ENCODE measurements around the gene HECW1.

The HECW1 gene

DNA sequence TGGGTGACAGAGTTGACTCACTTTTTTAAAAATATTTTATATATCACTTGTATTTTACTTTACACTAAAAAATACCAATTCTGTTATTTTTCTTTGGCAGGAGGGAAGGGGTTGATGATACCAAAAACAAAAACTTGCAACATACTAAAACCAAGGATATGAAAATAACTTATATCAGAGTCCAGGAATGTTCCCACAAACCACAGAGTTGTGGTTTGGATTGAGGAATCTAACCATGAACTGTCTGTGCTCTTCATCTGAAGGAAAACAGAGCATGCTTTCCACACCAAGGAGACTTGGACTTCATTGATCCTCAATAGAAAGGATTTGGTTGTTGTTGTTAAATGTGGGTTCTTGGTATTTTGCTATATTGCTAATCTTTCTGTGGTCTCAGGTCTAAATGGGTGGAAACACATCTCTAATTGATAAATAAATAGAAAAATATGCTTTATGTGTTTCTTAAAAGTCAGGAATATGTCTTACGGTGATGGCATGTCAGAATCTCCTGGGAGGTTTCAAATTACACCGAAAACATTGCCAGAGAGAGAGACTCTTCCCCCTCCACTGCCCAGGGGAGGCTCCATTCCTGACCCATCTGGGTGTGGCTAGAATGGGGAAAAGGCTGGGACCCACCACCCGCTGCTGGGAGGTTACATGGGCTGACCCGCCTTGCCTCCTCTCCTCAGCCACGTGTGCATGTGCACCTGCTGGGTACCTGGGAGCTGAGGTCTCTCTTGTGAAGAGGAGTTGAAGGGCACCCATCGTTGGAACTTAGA lies 423.6 kb downstream of the HECW1 start:
- DNase-seq (ENCODE audit: low read depth in 3 of 3): no peak

DNA sequence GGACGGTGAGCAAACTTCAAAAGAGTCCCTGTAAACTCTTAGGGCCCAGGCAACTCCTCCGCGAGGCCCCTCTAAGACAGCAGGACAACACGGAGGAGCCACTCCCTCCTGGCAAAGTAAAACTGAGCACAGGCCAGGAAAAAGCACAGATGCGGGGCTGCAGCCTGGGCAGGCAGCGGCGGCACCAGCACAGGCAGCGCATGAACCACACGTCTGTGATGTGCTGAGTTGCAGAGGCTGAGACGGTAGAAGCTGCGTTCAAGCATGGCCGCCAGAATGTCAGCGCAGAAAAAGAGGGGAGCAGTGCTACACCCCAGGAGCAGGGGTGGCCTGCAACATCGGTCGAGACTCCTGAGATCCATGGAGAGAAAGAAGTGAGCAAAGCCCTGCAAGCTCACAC lies 424.3 kb downstream of the HECW1 start:
- no peak for DNase-seq (ENCODE audit: low read depth in 3 of 3)

DNA sequence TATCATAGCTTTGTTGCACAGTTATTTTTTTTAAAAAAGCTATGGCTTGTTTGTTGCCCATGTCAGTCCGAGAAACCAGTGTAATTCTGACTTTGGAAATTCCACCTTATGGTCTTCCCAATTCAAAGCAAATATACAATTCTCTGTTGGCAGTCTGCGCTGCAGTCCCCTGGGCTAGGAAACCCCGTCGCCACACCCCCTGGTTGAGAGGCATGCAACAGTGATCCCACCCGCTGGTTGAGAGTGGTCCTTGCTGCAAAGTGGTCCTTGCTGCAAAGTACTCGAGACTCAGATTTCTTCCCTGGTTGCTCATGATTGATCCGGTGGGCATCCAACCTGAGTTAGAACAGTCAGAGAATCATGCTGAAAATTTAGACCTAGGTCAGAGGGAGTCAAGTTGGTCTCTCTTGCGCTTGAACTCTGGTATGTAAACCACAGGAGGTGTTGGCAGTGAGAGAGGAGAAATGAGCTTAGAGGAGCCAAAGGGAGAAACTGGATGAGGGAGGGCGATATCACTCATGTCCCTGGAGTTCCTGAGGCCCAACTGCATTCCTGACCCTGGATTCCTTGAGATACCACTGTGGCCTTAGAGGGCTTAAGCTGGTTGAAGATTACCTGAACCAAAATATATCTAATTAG lies 425.4 kb downstream of the HECW1 start:
- DNase-seq (ENCODE audit: low read depth in 3 of 3): no peak

DNA sequence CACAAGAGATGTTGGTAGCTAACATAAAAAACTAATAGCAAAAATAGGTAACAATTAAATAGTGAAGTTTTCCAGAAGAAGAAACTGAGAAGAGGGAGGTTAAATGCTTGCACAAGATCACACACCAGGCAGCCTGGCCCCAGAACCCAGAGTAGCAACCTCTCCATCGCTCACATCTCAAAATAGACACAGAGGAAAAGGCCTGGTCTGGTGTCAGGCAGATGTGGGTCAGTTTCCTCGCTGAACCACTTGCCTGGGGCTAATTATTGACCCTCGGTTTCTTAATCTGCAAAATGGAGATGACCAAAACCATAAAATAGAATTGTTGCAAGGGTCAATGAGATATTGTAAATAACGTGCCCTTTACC lies 425.9 kb downstream of the HECW1 start:
- DNase-seq (ENCODE audit: low read depth in 3 of 3): no peak

DNA sequence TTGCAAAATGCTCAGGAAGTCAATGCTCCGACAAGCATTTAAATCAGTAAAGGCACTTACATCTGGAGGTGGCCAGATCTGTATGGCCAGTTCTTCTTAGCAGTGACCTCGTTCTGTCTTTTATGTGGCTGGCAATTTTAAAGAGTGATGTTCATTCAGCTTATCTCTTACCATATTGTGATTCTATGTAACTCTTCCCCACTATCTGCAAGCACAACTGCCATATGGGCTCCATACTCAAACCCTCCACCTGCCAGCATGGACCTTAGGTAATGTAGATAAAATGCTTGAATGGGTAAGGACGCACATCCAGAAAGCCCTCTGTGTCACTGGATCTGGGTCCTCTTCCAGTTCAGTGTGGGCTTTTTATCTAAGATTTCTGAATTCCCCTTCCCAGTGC lies 428.0 kb downstream of the HECW1 start:
- DNase-seq (ENCODE audit: low read depth in 3 of 3): no peak

DNA sequence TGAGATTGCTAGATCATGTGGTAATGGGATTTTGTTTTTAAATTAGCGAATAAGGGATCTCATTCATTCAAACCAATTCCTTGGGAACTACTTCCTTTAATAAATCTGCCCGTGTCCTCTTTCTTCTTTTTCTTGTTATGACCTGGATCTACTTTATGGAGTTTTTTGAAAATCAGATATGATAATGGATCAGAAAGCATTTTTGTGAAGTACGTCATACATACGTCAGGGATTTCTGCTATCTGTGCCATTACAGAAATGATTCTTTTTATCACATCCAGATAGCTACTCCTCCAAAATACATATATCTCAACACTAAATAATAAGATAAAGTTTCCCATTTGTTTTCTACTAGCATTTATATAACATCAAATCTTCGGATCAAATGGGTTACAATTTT lies 430.3 kb downstream of the HECW1 start:
- no peak for DNase-seq (ENCODE audit: low read depth in 3 of 3)

DNA sequence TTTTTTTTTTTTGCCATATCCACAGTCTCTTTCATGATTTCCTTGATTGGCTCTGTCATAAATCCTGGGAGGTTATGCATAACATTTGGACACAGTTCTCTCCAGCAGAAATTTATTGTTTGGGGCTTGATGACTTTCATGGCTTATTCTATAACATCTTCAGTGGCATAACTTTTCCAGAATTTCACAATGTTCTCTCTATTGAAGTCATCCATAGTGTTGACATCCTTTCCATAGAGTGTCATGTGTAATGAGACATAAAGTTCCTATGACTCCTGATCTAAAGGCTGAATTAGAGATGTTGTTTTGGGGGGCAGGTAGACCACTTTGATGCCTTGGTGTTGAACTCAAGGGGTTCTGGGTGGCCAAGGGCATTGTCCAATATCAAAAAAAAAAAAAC lies 433.8 kb downstream of the HECW1 start:
- no peak for DNase-seq (ENCODE audit: low read depth in 3 of 3)

DNA sequence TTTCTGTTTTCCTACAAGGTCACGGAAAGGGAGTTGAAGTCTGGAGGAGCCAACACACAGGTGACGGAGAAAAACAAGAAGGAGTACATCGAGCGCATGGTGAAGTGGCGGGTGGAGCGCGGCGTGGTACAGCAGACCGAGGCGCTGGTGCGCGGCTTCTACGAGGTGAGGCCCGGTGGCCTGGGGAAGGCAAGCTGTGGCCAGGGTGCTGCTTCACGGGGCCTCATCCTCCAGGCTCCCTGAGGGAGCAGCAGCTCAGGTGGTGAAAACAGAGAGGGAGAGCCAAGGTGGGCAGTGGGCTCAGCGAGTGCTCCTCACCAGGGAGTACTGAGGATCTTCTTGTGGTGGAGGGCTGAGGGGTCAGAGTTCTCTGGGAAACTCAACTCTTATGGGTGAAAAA lies 438.0 kb downstream of the HECW1 start:
- no peak for DNase-seq (ENCODE audit: low read depth in 3 of 3)

DNA sequence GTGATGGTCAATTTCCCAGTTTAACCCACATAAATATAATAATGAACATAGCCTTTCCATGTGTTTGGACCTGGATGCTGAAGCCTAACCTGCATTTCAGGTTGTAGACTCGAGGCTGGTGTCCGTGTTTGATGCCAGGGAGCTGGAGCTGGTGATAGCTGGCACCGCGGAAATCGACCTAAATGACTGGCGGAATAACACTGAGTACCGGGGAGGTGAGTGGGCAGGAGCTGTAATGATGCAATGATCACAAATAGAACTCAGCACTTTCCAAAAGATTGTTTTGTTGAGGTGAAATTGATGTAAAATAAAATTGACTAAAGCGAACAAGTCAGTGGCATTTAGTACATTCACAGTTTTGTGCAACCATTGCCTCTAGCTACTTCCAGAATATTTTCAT lies 439.7 kb downstream of the HECW1 start:
- DNase-seq (ENCODE audit: low read depth in 3 of 3): no peak

DNA sequence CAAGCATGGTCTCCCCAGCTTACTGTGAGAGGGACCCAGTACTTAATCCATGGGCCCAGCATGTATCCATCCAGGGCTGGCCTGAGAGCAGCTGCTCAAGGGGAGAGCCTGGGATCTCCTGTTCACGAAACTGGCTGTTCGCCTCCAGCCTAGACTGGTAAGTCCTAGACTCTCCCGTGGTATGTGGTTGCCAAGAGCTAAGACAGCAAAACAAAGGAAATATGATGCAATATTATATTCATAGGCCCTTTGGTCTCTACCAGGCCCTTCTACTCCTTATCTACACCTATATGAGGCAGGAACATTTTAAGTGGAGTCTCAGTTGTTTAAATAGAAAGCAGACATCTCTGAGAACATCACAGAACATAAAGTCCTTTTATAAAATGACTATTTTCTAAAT lies 441.6 kb downstream of the HECW1 start:
- DNase-seq (ENCODE audit: low read depth in 3 of 3): no peak

DNA sequence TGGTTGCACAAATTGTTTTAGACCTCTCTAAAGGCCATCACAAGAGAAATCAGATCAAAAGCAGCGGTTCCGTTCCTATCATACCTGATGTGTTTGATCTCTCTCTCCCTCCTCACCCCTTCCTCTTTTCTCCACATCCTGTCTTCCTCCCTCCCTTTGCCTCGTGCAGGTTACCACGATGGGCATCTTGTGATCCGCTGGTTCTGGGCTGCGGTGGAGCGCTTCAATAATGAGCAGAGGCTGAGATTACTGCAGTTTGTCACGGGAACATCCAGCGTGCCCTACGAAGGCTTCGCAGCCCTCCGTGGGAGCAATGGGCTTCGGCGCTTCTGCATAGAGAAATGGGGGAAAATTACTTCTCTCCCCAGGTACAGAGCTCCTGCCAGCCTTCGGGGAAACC lies 442.0 kb downstream of the HECW1 start:
- no peak for DNase-seq (ENCODE audit: low read depth in 3 of 3)

DNA sequence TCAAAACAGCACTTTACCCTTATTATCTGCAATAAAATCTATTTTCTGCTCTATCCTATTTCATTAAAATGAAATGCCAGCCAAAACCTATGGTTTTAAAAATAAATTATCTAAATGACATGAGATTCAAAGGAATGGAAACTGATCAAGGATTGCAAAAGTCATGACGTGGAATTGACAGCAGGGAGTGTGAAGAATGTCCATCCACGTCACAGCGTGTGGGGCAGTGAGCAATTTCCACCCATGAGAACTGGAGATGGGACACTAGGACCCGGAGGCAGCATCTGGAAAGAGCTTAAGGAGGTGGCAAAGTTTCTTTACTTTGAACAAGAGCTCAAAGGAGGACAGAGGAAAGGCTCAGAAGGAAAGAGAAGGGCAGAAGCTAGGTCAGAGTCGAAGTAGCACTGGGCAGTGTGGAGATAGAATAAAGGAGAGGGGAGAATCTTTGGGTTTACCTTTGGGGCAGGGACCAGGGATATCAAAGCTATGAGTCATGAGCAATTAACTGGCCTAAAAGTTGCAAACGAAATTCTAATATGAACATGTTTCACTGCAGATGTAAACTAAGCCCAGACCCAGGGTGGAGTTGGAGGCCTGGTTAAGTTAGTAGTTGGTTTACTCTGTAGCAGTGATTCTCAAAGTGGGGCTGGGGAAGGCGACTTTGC lies 445.5 kb downstream of the HECW1 start:
- DNase-seq (ENCODE audit: low read depth in 3 of 3): no peak

DNA sequence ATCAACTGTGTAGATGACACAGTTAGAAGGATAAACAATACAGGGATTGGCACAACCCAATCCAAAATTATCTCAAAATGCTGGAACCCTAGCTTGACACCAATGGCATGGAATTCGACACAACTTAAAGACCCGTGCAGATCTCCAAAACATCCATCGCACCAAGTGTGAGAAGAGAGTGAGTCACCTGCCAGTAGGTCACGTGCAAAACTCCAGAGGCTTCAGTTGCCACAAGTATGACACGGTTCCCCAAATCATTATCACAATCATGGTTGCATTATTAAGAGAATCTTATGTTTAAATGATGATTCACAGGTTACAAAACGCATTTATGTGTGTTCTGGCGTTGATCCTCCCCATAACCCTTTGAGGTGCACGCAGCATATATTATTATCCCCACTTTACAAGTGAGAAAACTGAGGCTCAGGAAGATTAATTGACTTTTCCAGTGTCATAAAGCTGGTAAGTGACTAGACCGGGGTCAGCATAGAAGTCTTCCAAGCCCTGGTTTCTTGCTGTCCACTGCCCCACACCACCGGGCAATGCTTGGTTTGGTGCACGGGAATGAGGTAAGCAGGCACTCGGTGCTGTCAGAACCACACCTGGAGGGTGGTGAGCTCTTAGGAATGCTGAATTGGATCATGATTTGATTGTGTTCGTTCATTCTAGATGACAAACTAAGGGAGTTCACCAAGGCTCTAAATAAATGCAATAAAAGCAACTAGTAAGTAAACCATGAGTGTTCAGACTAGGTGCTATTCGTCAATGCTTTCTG lies 446.9 kb downstream of the HECW1 start:
- no peak for DNase-seq (ENCODE audit: low read depth in 3 of 3)

DNA sequence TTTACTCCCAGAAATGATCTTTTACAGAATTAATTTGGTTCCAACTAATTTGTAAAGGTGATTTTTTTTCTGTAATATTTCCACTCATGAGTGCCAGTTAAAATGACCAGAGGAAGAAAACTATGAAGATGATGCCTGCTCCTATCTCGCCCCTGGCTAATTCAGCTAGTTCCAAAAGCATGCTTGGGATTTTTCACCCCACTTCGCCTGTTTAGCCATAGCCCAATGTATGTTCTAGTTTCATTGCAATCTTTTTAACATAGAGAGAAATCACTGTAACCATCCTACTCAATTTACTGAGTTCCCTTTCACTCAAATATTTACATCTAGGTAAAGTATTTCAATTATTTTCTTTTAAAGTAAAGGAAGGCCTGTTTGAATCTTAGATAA lies 447.5 kb downstream of the HECW1 start:
- DNase-seq (ENCODE audit: low read depth in 3 of 3): no peak

DNA sequence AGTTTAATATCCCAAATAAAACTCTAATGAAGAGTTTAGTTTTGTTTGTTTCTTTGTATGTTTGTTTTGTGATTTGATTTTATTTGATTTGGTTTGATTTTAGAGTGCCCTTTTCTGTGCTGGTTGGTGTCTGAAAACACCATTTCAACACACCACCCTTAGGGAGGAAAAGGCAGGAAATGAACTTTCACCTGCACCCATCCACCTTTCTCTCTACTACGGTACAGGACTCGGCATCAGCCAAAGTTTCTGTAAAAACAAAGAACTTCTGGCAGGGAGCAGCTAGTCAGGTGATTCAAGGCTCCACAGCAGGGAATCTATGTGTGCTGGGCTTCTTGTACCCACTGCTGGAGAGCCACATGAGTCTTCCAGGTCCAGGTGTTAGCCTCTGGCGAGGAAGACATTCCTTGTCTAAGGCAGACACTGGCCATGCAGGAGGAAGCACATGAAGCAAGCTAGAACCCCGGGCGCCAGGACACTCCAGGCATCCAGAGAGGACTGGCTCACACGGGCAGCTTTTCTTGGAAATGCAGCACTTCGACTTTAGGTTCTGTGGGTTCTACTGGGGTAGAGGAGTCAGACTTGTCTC lies 448.4 kb downstream of the HECW1 start:
- DNase-seq (ENCODE audit: low read depth in 3 of 3): no peak

DNA sequence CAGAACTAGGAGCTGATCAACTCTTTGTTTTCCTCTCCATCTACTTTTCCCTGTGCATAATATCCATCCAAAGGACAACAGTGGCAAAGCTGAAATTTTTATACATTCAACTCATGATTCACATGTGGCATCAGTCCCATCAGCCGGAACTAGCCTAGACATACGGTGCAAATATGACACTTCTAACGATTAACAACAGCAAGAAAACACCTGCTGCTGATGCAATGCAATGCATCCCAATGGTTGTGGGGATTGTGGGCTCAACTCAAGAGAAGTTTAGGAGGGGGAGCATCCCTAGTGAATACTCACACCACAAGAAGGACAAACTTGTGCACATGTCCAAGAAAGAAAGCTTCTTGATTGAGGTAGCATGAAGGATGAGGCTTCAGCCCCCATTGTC lies 449.9 kb downstream of the HECW1 start:
- no peak for DNase-seq (ENCODE audit: low read depth in 3 of 3)

DNA sequence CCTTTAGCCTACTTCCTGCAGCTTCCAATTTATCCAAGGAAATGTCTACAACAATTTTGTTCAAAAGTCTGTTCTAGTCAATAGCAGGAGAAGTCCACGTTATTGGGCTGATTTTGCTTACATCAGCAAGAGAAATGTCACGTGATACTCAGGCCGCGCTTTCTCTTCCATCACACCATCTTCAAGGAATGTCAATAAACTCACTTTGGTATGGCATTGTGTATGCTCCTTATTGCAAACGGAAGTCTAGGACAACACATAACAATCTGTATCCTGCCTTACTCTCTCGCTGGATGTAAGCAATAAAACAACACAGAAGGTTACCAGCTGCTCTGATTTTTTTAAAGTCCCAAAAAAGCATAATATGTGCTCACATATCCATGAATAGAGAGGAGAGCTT lies 453.3 kb downstream of the HECW1 start:
- DNase-seq (ENCODE audit: low read depth in 3 of 3): no peak

DNA sequence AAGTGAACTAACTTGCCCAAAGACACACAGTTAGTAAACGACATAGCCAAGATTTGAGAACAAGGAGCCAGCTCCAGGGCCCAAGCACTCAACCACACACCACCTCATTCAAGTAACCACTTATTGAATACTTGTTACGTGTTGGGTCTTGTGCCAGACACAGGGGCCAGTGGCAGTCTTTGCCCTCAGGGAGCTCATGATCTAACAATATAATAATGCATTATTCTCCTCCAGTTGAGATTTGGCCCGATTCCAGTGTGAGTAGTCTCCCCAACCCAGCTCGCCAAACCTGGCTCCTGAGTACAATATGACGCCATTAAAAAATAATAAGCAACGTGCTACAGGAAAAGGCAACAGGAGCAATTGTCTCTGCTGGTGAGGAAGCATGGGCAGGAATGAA lies 456.1 kb downstream of the HECW1 start:
- DNase-seq (ENCODE audit: low read depth in 3 of 3): no peak

DNA sequence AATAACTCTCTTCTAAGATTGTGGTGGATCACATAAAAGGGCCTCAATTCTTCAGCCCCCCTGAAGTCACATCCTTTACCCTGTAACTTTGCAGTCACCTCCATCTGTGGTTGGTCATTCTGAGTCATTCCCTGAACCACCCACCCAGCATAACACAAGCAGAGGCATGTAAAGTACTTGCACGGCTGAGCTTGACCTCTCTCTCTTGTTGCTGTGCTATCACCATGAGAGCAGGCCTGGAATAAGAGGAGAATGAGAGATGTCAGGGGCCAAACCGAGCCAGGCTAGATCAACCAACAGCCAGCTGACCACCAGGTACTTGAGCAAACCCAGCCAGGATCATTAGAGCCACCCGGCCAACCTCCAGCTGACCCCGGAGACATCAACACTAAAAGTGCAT lies 457.0 kb downstream of the HECW1 start:
- DNase-seq (ENCODE audit: low read depth in 3 of 3): no peak

DNA sequence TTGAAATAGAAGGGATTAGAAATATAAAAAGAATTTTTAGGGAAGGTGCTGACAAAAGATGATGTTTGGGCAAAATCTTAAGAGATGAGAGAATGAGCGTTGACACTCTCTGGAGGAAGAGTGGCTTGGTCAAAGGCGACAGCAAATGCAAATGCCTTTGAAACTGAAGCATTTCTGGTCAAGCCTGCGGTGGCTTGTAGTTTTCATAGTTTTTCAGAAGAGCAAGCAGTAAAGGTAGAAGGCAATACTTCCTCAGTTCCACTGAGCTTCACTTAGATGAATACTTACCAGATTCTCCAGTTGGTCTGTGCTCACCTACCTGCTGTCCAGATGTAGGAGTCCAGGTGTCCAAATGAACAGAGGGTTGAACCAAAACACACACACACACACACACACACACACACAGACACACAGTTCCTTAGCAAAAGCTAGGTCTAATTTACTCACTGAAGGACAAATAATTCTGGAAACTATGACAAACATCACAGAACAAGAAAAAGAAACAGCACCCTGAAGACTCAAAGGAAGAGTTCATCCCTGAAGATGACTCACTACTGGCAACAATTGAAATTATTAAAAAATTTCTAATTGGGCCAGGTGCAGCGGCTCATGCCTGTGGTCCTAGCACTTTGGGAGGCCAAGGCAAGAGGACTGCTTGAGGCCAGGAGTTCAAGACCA lies 458.4 kb downstream of the HECW1 start:
- DNase-seq (ENCODE audit: low read depth in 3 of 3): no peak

DNA sequence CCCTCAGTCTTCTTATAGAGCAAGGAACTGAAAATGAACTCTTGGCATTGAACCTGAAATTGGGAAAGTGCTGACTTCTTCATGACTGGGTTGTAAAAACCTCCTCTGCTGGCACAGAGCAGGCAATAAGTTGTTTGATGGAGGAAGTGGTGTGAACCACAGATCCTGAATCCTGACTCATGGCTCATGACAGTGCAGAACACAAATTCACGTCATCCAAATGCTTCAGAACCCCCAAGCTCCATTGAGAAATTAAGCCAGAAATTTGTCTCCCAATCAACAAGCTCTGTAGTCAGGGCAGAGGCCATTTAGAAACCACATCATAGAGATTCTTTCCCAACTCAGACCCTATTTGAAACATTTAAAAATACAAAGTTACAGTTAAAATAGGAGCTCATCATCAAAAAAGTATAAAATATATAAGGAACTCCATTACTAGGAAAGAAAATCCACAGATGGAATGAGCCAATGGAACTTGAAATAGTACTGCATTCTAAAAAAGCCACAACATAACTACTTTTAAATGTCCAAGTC lies 460.1 kb downstream of the HECW1 start:
- peak in 1 of 3 experiments; percentile 28 for DNase-seq (ENCODE audit: low read depth in 3 of 3)
